OCI-LY1 (cell line): ENCODE data around the gene SH2B3.

Experiments used
- H2AFZ ChIP-seq: fragments of 200-600 bp; sonication (generic), shearing (Covaris generic); 2 replicates; pipeline ENCODE4 v1.6.0; 2014; ENCODE audit warnings: antibody characterized with exemption, mild to moderate bottlenecking, low read length
- H3F3A ChIP-seq: fragments of 200-600 bp; sonication (generic), shearing (Covaris generic); 2 replicates; pipeline ENCODE4 v1.6.0; 2014; ENCODE audit warnings: mild to moderate bottlenecking, antibody characterized with exemption, low read length, moderate library complexity; ENCODE audit not compliant: insufficient read depth
- H3K27ac ChIP-seq: fragments of 200-600 bp; sonication (generic); 2 replicates; pipeline ENCODE4 v1.5.1; 2014; ENCODE audit warnings: low read length, mixed run types, mild to moderate bottlenecking, low read depth; ENCODE audit not compliant: poor library complexity, severe bottlenecking
- H3K27me3 ChIP-seq: fragments of 200-600 bp; sonication (generic); 2 replicates; pipeline ENCODE4 v1.6.0; 2014; ENCODE audit warnings: antibody characterized with exemption, mild to moderate bottlenecking, low read length, moderate library complexity; ENCODE audit not compliant: insufficient read depth
- H3K36me3 ChIP-seq: fragments of 200-600 bp; sonication (generic); 2 replicates; pipeline ENCODE4 v1.6.1; 2014; ENCODE audit warnings: mild to moderate bottlenecking, antibody characterized with exemption, low read length, moderate library complexity, mixed read lengths; ENCODE audit not compliant: insufficient read depth
- H3K4me1 ChIP-seq: fragments of 200-600 bp; sonication (generic); 2 replicates; pipeline ENCODE4 v1.5.1; 2014; ENCODE audit warnings: mild to moderate bottlenecking, low read length, moderate library complexity; ENCODE audit not compliant: insufficient read depth, severe bottlenecking
- H3K4me2 ChIP-seq: fragments of 200-600 bp; sonication (generic), shearing (Covaris generic); 2 replicates; pipeline ENCODE4 v1.6.1; 2014; ENCODE audit warnings: low read length
- H3K4me3 ChIP-seq: fragments of 200-600 bp; sonication (generic); 2 replicates; pipeline ENCODE4 v1.5.1; 2014; ENCODE audit warnings: low read length, low read depth, mild to moderate bottlenecking, mixed read lengths; ENCODE audit not compliant: poor library complexity, severe bottlenecking
- H3K79me2 ChIP-seq: fragments of 200-600 bp; shearing (Covaris generic); 2 replicates; pipeline ENCODE4 v1.6.1; 2016; ENCODE audit warnings: mixed run types, low read length, mixed read lengths; ENCODE audit not compliant: insufficient read depth
- H3K9ac ChIP-seq: fragments of 200-600 bp; sonication (generic), shearing (Covaris generic); 2 replicates; pipeline ENCODE4 v1.6.1; 2014; ENCODE audit warnings: mild to moderate bottlenecking, low read length, mixed read lengths
- H3K9me2 ChIP-seq: fragments of 200-600 bp; sonication (generic), shearing (Covaris generic); 2 replicates; pipeline ENCODE4 v1.6.1; 2014; ENCODE audit warnings: low read depth, mild to moderate bottlenecking, low read length, mixed read lengths
- H3K9me3 ChIP-seq: fragments of 200-600 bp; shearing (Covaris generic); 2 replicates; pipeline ENCODE4 v1.6.1; 2014; ENCODE audit warnings: low read length, mixed read lengths
- H4K20me1 ChIP-seq: fragments of 200-600 bp; sonication (generic), shearing (Covaris generic); 2 replicates; pipeline ENCODE4 v1.6.0; 2016; ENCODE audit warnings: mild to moderate bottlenecking, low read length; ENCODE audit not compliant: insufficient read depth
- CTCF ChIP-seq: fragments of 200-600 bp; sonication (generic), shearing (Covaris generic); IDR thresholded peaks from 2 replicates; pipeline ENCODE4 v1.5.1; 2017; ENCODE audit warnings: mild to moderate bottlenecking, antibody characterized with exemption, low read length, moderate library complexity, mixed read lengths
- EZH2 ChIP-seq: fragments of 200-600 bp; sonication (generic), shearing (Covaris generic); IDR thresholded peaks from 2 replicates; pipeline ENCODE4 v1.8.0; 2017; ENCODE audit warnings: borderline replicate concordance, mixed run types, mild to moderate bottlenecking, antibody characterized with exemption, low read length, moderate library complexity, mixed read lengths

The SH2B3 gene

GRCh38 chr12:111366583-111366982, 39.1 kb upstream of the SH2B3 start:
- Histone ChIP-seq H3K9ac (no peak overlapping the region), H3K27me3 (no peaks in the 10 kb centered on the region), H3K4me3 (no peak overlapping the region), H3K36me3 (no peaks in the 10 kb centered on the region), H3K4me1 (peaks cover 12% of the 10 kb centered on the region), H3K4me2 (no peak overlapping the region), H3K27ac (no peak overlapping the region), H3K9me3 (no peaks in the 10 kb centered on the region), H4K20me1 (no peaks in the 10 kb centered on the region), H3K79me2 (no peaks in the 10 kb centered on the region), H3F3A (no peaks in the 10 kb centered on the region), H3K9me2 (no peaks in the 10 kb centered on the region), H2AFZ (no peak overlapping the region)
- TF ChIP-seq CTCF (no peak), EZH2 (no peak)

- Histone ChIP-seq H3K9me2 (no peaks in the 10 kb centered on the region), H3K4me3 (no peak overlapping the region), H3K4me1 (peaks cover 12% of the 10 kb centered on the region), H3F3A (no peaks in the 10 kb centered on the region), H3K9me3 (no peaks in the 10 kb centered on the region), H2AFZ (no peak overlapping the region), H4K20me1 (no peaks in the 10 kb centered on the region), H3K27ac (no peak overlapping the region), H3K27me3 (no peaks in the 10 kb centered on the region), H3K9ac (no peak overlapping the region), H3K36me3 (no peaks in the 10 kb centered on the region), H3K4me2 (no peak overlapping the region), H3K79me2 (no peaks in the 10 kb centered on the region)
- TF ChIP-seq EZH2 (no peak), CTCF (no peak)
Measured at GRCh38 chr12:111367661-111368221, 38.0 kb upstream of the SH2B3 start.

DNA sequence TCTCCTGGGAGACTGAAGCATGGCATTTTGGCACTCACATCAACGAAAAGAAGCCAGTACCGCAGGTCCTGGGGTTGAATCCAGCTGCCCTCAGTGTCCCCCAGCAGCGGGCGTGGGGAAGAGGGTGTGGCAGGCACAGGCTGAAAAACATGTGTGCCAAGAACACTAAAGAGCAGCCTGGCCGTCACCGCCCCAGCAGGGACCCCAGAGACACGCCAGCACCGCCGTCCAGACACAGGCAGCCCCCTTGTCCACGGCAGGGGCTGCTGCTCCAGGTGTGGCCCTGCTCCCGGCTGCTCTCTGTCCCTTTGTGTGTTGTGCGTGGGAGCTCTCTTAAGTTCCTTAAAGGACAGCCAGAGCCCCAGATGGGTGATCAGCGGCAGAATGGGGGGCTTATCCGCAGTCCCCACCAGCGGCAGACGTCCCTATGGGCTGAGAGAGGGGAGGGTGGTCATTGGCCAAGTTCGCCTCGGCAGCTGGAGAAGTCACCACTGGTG, 37.4 kb upstream of the SH2B3 start:
- H3K27ac ChIP-seq, result no peak overlapping the region

More for the DNA sequence above, 37.4 kb upstream of the SH2B3 start:
- peak overlapping the region; percentile 61 for H3K4me3 ChIP-seq
- H3K36me3 ChIP-seq, result no peaks in the 10 kb centered on the region
- peak overlapping the region; percentile 55; the same call in 1 of the 2 replicates for H3K9ac ChIP-seq
- H3K4me2 ChIP-seq, result peak overlapping the region; percentile 76
- H3F3A ChIP-seq, result no peaks in the 10 kb centered on the region
- H2AFZ ChIP-seq, result no peak overlapping the region
- H3K79me2 ChIP-seq, result no peaks in the 10 kb centered on the region
- H3K9me2 ChIP-seq, result no peaks in the 10 kb centered on the region
- TF ChIP-seq CTCF, result no peak
- no peak for TF ChIP-seq EZH2
- peaks cover 12% of the 10 kb centered on the region for H3K4me1 ChIP-seq
- no peaks in the 10 kb centered on the region for H3K9me3 ChIP-seq
- H4K20me1 ChIP-seq, result no peaks in the 10 kb centered on the region
- H3K27me3 ChIP-seq, result no peaks in the 10 kb centered on the region
